Upper lobe of left lung (tissue), 4 donors: ENCODE data around the gene ZNF212.

Experiments
- CTCF ChIP-seq, 6 experiments: fragments of 450-650 bp in 4 of 6; fragments of 200-600 bp in 2 of 6; sonication (generic) in 2 of 6; IDR thresholded peaks; one replicate each; pipeline ENCODE4 v1.5.1; 2016 to 2019; ENCODE audit warnings: antibody characterized with exemption in 6 of 6
- POLR2A ChIP-seq, 4 donors: fragments of 450-650 bp; IDR thresholded peaks; one replicate each; pipeline ENCODE4 v1.5.1; 2016 to 2017; ENCODE audit warnings: antibody characterized with exemption in 4 of 4, mild to moderate bottlenecking in 2 of 4

GRCh38 chr7:149252378-149252777 is 12.9 kb downstream of the ZNF212 start:
- TF ChIP-seq POLR2A (IDR thresholded peaks at IDR 0.05) (no peak), CTCF (IDR thresholded peaks at IDR 0.05) (no peak)
